Stimulated activated naive CD8-positive, alpha-beta T cell treated with anti-CD3 and anti-CD28 coated beads, Interleukin-15, amount 100 ng/mL, for 72 hours (primary cell): ENCODE measurements around the gene FHIP1A.
"Not testable (repeated sequence)": the region's sequence is repeated elsewhere in the genome, so short reads cannot be mapped to it uniquely, and the experiment has no call there.

Experiments used
- ATAC-seq: fragments of 150-1000 bp; cut with Tn5 transposase; 2 replicates; pipeline ENCODE4 v1.10.0; 2021; ENCODE audit warnings: mild to moderate bottlenecking, moderate library complexity
- DNase-seq, 2 donors: peaks; one replicate each; pipeline ENCODE4 v3.0.0; 2021 to 2022
- H3K27ac Mint-ChIP-seq, 2 donors: one replicate each; pipeline ENCODE4 v1.8.0; 2022; ENCODE audit warnings: mild to moderate bottlenecking in 2 of 2, mixed read lengths in 2 of 2, moderate library complexity in 2 of 2
- H3K27me3 Mint-ChIP-seq: one replicate; pipeline ENCODE4 v1.8.0; 2022; ENCODE audit warnings: mixed read lengths
- H3K4me1 Mint-ChIP-seq: one replicate; pipeline ENCODE4 v1.8.0; 2022; ENCODE audit warnings: mild to moderate bottlenecking, mixed read lengths
- H3K4me3 Mint-ChIP-seq, 2 donors: one replicate each; pipeline ENCODE4 v1.8.0; 2022; ENCODE audit warnings: mild to moderate bottlenecking in 2 of 2, mixed read lengths in 2 of 2, moderate library complexity in 1 of 2
- H3K9me3 Mint-ChIP-seq, 2 donors: one replicate each; pipeline ENCODE4 v1.8.0; 2022; ENCODE audit warnings: mixed read lengths in 2 of 2

The FHIP1A gene

GRCh38 chr4:151408630-151409469 is at the start of gene FHIP1A:
Gene FHIP1A (plus strand): TSS chr4:151409176. CDS start chr4:151566260, 157,084 bp downstream.
- ATAC-seq (peak; percentile 80), DNase-seq (peak; percentile 63 to 70)
- Mint-ChIP-seq H3K4me1 (peaks cover 27% of the 10 kb centered on the region), H3K27ac (peak within 1 kb of the TSS; percentile 23 to 50), H3K4me3 (peak within 1 kb of the TSS; percentile 83 to 90), H3K27me3 (peaks cover 39% of the 10 kb centered on the region), H3K9me3 (no peaks in the 10 kb centered on the region)

DNA sequence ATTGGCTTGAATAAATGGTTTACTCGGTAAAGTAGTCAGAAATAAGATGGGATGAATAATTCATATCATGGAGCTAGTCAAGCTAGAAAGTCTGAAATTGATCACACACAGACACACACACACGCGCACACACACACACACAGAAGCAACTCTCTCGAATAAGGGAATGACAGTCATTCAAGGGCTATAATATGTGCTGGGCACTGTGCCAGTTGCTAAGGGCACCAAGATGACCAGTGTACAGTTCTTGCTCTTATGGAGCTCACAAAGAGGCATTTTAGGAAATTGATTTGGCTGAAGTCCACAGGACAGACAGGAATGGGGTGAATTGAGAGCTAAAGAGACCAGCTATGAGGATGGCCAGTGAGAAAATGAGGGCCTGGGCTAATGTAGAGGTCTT is 49.4 kb upstream of the FHIP1A start:
- peaks cover 7% of the 10 kb centered on the region for H3K4me1 Mint-ChIP-seq
- DNase-seq = no peak
- H3K27ac Mint-ChIP-seq = no peak overlapping the region
- no peak for ATAC-seq
- H3K4me3 Mint-ChIP-seq = no peak overlapping the region
- H3K27me3 Mint-ChIP-seq = peaks cover 14% of the 10 kb centered on the region
- no peaks in the 10 kb centered on the region for H3K9me3 Mint-ChIP-seq

GRCh38 chr4:151361126-151361525 is 47.9 kb upstream of the FHIP1A start:
- no peak overlapping the region for H3K27ac Mint-ChIP-seq
- H3K9me3 Mint-ChIP-seq = no peaks in the 10 kb centered on the region
- no peaks in the 10 kb centered on the region for H3K27me3 Mint-ChIP-seq
- ATAC-seq = no peak
- H3K4me3 Mint-ChIP-seq = no peak overlapping the region
- peaks cover 7% of the 10 kb centered on the region for H3K4me1 Mint-ChIP-seq
- DNase-seq = no peak

DNA sequence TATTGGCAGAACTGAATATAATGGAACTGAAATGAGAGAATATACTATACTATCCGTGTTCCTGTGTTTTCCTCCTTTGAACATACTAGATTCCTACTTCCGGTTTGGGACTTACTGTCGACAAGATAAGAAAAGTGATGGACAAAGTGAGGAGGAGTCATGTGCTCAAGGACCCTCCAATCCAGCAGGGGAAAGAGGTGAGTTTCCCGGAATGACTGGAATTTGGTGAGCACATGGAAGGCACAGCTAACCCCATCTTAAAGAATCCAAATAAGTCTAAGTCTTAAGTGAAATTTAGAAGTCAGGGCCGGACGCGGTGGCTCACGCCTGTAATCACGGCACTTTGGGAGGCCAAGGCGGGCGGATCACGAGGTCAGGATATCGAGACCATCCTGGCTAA is 47.0 kb upstream of the FHIP1A start:
- Mint-ChIP-seq H3K27ac (no peak overlapping the region), H3K4me1 (peaks cover 7% of the 10 kb centered on the region), H3K27me3 (no peaks in the 10 kb centered on the region), H3K4me3 (no peak overlapping the region), H3K9me3 (no peaks in the 10 kb centered on the region)
- no peak for DNase-seq
- ATAC-seq = no peak

DNA sequence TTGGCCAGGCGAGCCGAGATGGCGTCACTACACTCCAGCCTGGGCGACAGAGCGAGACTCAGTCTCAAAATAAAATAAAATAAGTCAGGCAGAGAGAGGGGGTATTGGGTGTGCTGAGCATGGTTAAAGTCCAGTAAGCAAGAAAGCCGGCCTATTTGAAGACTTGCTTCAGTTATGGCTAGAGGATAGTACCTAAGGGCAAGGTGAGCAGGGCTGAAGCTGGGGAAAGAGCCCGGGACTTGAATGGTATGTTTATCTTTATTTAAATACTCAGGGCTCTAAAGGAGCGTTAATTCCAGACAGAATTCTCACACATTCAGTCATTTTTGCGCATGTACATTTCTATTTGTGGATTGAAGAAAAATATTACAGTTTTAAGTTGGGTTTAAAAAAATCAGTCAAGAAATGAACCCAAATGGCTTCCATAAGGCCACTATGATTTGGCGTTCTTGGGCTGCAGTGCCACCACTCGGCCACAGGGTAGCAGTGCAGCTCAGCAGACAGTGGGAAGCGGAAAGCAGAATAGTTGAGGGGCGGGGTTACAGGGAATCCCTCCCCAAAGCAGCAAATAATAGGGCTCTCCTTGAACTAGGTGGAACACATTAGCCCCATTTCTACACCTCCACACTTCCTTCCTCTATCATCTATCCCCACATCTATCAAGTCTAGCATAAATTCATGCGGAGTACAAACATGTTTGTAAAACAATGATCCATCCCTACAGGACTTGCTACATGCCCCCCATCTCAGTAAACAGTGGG is 46.4 kb upstream of the FHIP1A start:
- Mint-ChIP-seq H3K27ac (no peak overlapping the region), H3K4me1 (peaks cover 7% of the 10 kb centered on the region)

GRCh38 chr4:151376540-151376939 is 32.4 kb upstream of the FHIP1A start:
- ATAC-seq = no peak

More for the DNA sequence above, 46.4 kb upstream of the FHIP1A start:
- no peaks in the 10 kb centered on the region for H3K27me3 Mint-ChIP-seq
- H3K9me3 Mint-ChIP-seq = no peaks in the 10 kb centered on the region
- peak; percentile 96 for ATAC-seq
- H3K4me3 Mint-ChIP-seq = no peak overlapping the region
- peak; percentile 71 to 76 for DNase-seq

GRCh38 chr4:151389311-151389710 is 19.7 kb upstream of the FHIP1A start:
- Mint-ChIP-seq H3K4me1 (no peaks in the 10 kb centered on the region), H3K27ac (no peak overlapping the region), H3K27me3 (peaks cover 13% of the 10 kb centered on the region), H3K9me3 (no peaks in the 10 kb centered on the region), H3K4me3 (no peak overlapping the region)
- ATAC-seq = no peak
- DNase-seq = no peak

More at GRCh38 chr4:151376540-151376939, 32.4 kb upstream of the FHIP1A start:
- H3K9me3 Mint-ChIP-seq = no peaks in the 10 kb centered on the region
- no peak overlapping the region for H3K27ac Mint-ChIP-seq
- no peak overlapping the region for H3K4me3 Mint-ChIP-seq
- no peaks in the 10 kb centered on the region for H3K27me3 Mint-ChIP-seq
- no peak for DNase-seq
- no peaks in the 10 kb centered on the region for H3K4me1 Mint-ChIP-seq

DNA sequence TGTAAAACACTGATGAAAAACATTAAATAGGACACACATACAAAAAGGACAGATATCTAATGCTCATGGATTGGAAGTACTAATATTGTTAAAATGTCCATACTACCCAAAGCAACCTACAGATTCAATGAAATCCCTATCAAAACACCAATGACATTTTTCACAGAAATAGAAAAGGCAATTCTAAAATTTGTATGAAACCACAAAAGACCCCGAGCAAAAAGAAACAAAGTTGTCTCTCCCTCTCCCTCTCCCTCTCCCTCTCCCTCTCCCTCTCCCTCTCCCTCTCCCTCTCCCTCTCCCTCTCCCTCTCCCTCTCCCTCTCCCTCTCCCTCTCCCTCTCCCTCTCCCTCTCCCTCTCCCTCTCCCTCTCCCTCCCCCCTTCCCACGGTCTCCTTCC is 19.2 kb upstream of the FHIP1A start:
- H3K27ac Mint-ChIP-seq, ATAC-seq: not testable (repeated sequence)
- peaks cover 13% of the 10 kb centered on the region for H3K27me3 Mint-ChIP-seq

DNA sequence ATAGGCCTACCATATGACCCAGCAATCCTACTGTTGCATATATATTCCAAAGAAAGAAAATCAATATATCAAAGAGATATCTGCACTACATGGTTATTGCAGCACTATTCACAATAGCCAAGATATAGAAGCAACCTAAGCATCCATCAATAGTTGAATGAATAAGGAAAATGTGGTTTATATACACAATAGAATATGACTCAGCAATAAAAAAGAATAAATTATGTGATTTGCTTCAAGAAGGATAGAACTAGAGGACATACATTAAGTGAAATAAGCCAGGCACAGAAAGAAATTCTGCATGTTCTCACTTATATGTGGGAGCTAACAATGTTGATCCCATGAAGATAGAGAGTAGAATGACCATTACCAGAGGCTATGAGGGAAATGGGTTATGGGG is 13.1 kb upstream of the FHIP1A start:
- no peak overlapping the region for H3K27ac Mint-ChIP-seq

More for the DNA sequence above, 19.2 kb upstream of the FHIP1A start:
- not testable (repeated sequence) for H3K9me3 Mint-ChIP-seq, DNase-seq, H3K4me3 Mint-ChIP-seq, H3K4me1 Mint-ChIP-seq

DNA sequence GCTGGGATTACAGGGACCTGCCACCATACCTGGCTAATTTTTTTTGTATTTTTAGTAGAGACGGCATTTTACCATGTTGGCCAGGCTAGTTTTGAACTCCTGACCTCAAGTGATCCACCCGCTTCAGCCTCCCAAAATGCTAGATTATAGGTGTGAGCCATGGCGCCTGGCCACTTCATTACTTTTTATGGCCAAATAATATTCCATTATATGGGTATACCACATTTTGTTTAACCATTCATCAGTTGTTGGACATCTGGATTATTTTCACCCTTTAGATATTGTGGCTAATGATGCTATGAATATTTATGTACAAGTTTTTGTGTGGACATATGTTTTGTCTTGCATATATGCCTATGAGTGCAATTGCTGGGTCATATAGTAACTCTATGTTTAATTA is 8.6 kb upstream of the FHIP1A start:
- H3K9me3 Mint-ChIP-seq = no peaks in the 10 kb centered on the region
- no peak for ATAC-seq
- H3K4me3 Mint-ChIP-seq = no peak overlapping the region
- H3K27ac Mint-ChIP-seq = no peak overlapping the region
- H3K4me1 Mint-ChIP-seq = no peaks in the 10 kb centered on the region
- DNase-seq = no peak
- H3K27me3 Mint-ChIP-seq = no peaks in the 10 kb centered on the region

More for the DNA sequence above, 13.1 kb upstream of the FHIP1A start:
- H3K4me3 Mint-ChIP-seq = no peak overlapping the region
- H3K4me1 Mint-ChIP-seq = no peaks in the 10 kb centered on the region
- ATAC-seq (no peak), DNase-seq (no peak)
- H3K27me3 Mint-ChIP-seq = peaks cover 13% of the 10 kb centered on the region
- no peaks in the 10 kb centered on the region for H3K9me3 Mint-ChIP-seq

DNA sequence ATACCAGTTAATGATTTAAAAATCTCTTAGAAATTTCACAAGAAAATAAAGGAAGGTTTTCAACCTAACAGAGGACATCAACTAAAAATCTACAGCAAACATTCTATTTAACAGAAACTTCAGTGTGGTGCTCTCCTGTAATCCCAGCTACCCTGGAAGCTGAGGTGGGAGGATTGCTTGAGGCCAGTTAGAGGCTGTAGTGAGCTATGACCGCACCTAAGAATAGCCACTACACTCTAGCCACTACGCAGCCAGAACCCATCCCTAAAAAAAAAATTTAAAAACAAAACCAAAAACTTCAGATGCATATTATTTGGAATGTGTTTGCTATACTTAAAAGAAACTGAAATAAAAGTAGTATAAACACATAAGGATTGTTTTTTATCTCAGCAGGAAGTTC is 7.2 kb upstream of the FHIP1A start:
- H3K4me1 Mint-ChIP-seq = no peaks in the 10 kb centered on the region
- H3K27me3 Mint-ChIP-seq = peaks cover 3% of the 10 kb centered on the region
- DNase-seq = no peak
- ATAC-seq = no peak
- H3K4me3 Mint-ChIP-seq = no peak overlapping the region
- H3K9me3 Mint-ChIP-seq = no peaks in the 10 kb centered on the region
- H3K27ac Mint-ChIP-seq = no peak overlapping the region

DNA sequence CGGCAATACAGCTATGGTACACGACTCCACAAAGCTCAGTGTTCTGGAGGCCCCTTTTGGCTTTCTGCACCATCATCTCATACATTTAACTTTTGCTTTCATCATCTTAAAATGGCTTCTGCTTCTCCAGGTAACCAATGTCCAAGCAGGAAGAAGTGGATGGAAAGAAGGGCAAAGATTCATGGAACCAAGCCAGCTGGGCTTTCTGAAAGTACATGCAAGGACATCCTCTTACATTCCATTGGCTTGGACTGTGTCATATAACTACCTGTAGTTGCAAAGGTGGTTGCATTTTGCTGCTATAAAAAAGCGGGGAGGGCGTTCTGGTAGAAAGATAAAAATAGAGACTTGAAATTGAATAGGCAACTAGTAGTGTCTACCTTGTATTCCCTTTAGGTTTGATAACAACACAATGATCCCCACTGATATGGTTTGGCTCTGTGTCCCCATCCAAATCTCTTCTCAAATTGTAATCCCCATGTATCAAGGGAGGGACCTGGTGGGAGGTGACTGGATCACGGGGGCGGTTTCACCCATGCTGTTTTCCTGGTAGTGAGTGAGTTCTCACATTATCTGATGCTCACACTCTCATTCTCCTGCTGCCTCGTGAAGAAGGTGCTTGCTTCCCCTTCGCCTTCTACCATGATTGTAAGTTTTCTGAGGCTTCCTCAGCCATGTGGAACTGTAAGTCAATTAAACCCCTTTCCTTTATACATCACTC is 6.7 kb upstream of the FHIP1A start:
- H3K4me1 Mint-ChIP-seq = peaks cover 2% of the 10 kb centered on the region
- H3K9me3 Mint-ChIP-seq = no peaks in the 10 kb centered on the region
- H3K27ac Mint-ChIP-seq = no peak overlapping the region
- no peak for DNase-seq
- H3K27me3 Mint-ChIP-seq = peaks cover 9% of the 10 kb centered on the region
- no peak overlapping the region for H3K4me3 Mint-ChIP-seq
- no peak for ATAC-seq

DNA sequence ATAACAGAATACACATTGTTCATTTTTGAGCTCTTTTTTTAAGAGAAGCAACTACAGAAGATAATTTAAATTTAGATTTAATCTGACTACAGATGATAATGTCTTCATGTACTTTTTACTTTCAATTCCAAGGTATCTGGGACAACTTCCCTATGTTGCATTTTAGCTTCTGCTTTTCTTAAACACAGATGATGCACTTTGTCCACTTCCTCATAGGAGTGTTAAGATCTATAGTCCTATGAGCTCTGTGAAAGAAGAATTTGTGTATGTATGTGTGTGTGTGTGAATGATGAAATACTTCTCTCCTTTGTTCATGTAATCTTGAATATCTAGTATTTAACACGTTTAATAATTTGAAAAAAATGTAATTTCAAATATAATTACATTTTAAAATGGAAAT is 5.3 kb upstream of the FHIP1A start:
- ATAC-seq (no peak), DNase-seq (no peak)
- Mint-ChIP-seq H3K4me1 (peaks cover 16% of the 10 kb centered on the region), H3K9me3 (no peaks in the 10 kb centered on the region), H3K27ac (no peak overlapping the region), H3K27me3 (peaks cover 12% of the 10 kb centered on the region), H3K4me3 (no peak overlapping the region)

DNA sequence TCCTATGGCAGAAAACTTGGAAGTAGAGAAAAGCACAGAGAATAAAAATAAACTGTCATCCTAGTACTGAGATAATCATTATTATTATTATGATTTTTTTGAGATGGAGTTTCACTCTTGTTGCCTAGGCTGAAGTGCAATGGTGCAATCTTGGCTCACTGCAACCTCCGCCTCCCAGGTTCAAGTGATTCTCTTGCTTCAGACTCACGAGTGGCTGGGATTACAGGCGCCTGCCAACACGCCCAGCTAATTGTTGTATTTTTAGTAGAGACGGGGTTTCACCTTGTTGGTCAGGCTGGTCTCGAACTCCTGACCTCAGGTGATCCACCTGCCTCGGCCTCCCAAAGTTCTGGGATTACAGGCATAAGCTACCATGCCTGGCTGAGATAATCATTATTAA is 4.2 kb upstream of the FHIP1A start:
- not testable (repeated sequence) for H3K9me3 Mint-ChIP-seq, H3K27ac Mint-ChIP-seq, DNase-seq, ATAC-seq, H3K4me3 Mint-ChIP-seq
- peaks cover 24% of the 10 kb centered on the region for H3K4me1 Mint-ChIP-seq
- H3K27me3 Mint-ChIP-seq = peaks cover 21% of the 10 kb centered on the region

GRCh38 chr4:151407018-151407417 is 2.0 kb upstream of the FHIP1A start:
- Mint-ChIP-seq H3K27me3 (peaks cover 39% of the 10 kb centered on the region), H3K27ac (no peak overlapping the region), H3K4me3 (no peak overlapping the region), H3K4me1 (peaks cover 27% of the 10 kb centered on the region), H3K9me3 (no peaks in the 10 kb centered on the region)
- no peak for DNase-seq
- no peak for ATAC-seq
